ENCODE results near the gene PTPRM.

Gene PTPRM

DNA sequence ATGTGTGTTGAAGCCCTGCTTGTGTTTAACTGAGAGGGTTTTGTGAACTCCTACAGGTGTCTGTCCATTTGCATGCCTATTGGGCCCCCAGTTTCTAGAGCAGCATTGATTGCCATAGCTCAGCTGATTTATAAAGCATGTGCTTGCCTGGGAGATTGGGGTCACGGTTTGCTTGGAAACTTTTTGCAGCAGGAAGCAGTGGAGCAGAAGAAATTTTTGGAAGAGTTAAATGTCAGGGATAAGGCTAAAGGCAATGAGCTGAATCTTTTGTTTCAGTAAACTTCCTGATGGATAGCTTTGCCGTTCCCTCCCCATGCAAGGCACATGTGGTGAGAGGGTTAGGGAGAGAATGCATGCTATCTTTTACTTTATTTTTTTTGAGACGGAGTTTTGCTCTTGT, 102.2 kb downstream of the PTPRM start:
- Histone ChIP-seq H3K4me2 (ENCODE audit: low read depth, low read length, poor library complexity, severe bottlenecking) (no peak overlapping the region), H4K20me1 (ENCODE audit: low read depth, low read length) (no peaks in the 10 kb centered on the region), H3K36me3 (ENCODE audit: low read length) (no peaks in the 10 kb centered on the region), H3K27ac (ENCODE audit: low read depth, low read length) (no peak overlapping the region), H3K27me3 (ENCODE audit: low read length) (no peaks in the 10 kb centered on the region), H3F3A (ENCODE audit: insufficient read depth) (no peaks in the 10 kb centered on the region), H3K4me3 (ENCODE audit: insufficient read depth, low read length, poor library complexity, severe bottlenecking) (no peak overlapping the region), H2AFZ (ENCODE audit: low read depth, low read length, severe bottlenecking) (no peak overlapping the region), H3K9ac (ENCODE audit: low read length) (no peak overlapping the region), H3K9me2 (replicated peaks; ENCODE audit: insufficient read depth, low read length) (no peaks in the 10 kb centered on the region), H3K79me2 (ENCODE audit: insufficient read depth, low read length) (no peaks in the 10 kb centered on the region), H3K9me3 (ENCODE audit: insufficient read depth, low read length) (no peaks in the 10 kb centered on the region)
- TF ChIP-seq, protein P1, sequence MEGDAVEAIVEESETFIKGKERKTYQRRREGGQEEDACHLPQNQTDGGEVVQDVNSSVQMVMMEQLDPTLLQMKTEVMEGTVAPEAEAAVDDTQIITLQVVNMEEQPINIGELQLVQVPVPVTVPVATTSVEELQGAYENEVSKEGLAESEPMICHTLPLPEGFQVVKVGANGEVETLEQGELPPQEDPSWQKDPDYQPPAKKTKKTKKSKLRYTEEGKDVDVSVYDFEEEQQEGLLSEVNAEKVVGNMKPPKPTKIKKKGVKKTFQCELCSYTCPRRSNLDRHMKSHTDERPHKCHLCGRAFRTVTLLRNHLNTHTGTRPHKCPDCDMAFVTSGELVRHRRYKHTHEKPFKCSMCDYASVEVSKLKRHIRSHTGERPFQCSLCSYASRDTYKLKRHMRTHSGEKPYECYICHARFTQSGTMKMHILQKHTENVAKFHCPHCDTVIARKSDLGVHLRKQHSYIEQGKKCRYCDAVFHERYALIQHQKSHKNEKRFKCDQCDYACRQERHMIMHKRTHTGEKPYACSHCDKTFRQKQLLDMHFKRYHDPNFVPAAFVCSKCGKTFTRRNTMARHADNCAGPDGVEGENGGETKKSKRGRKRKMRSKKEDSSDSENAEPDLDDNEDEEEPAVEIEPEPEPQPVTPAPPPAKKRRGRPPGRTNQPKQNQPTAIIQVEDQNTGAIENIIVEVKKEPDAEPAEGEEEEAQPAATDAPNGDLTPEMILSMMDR (IDR thresholded peaks at IDR 0.05; ENCODE audit: insufficient read depth, low read length, poor library complexity, severe bottlenecking) = no peak
- no peak for TF ChIP-seq EZH2phosphoT487 (conservative IDR thresholded peaks at IDR 0.05; ENCODE audit: low read length)

DNA sequence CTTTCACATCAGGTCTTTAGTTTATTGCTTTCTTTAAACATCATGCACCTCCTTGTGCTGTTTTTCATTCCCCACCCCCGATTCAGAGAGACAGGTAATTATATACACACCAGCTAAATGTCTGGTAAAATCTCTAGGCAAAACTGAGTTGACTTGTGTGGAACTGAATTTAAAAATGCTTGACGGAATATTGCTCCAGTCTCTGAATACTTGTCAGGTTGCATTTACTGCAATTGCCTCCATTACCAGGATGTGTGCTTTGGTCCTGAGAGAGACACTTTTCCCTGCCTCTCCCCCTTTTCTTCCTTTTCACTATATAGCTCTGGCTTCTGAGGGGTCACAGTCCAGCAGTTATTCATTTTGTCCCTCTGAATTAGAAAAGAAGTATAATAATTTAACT, 104.0 kb downstream of the PTPRM start:
- no peaks in the 10 kb centered on the region for H3K9me3 ChIP-seq (ENCODE audit: insufficient read depth, low read length)
- no peak overlapping the region for H2AFZ ChIP-seq (ENCODE audit: low read depth, low read length, severe bottlenecking)
- H3K4me3 ChIP-seq (ENCODE audit: insufficient read depth, low read length, poor library complexity, severe bottlenecking) = no peak overlapping the region
- H3K9ac ChIP-seq (ENCODE audit: low read length) = no peak overlapping the region
- H3K36me3 ChIP-seq (ENCODE audit: low read length) = no peaks in the 10 kb centered on the region
- no peak overlapping the region for H3K4me2 ChIP-seq (ENCODE audit: low read depth, low read length, poor library complexity, severe bottlenecking)
- TF ChIP-seq, protein P1 (IDR thresholded peaks at IDR 0.05; ENCODE audit: insufficient read depth, low read length, poor library complexity, severe bottlenecking) = no peak
- no peak for TF ChIP-seq EZH2phosphoT487 (conservative IDR thresholded peaks at IDR 0.05; ENCODE audit: low read length)
- H4K20me1 ChIP-seq (ENCODE audit: low read depth, low read length) = no peaks in the 10 kb centered on the region
- no peaks in the 10 kb centered on the region for H3K27me3 ChIP-seq (ENCODE audit: low read length)
- H3K9me2 ChIP-seq (replicated peaks; ENCODE audit: insufficient read depth, low read length) = no peaks in the 10 kb centered on the region
- no peaks in the 10 kb centered on the region for H3K79me2 ChIP-seq (ENCODE audit: insufficient read depth, low read length)
- H3F3A ChIP-seq (ENCODE audit: insufficient read depth) = no peaks in the 10 kb centered on the region
- H3K27ac ChIP-seq (ENCODE audit: low read depth, low read length) = no peak overlapping the region

DNA sequence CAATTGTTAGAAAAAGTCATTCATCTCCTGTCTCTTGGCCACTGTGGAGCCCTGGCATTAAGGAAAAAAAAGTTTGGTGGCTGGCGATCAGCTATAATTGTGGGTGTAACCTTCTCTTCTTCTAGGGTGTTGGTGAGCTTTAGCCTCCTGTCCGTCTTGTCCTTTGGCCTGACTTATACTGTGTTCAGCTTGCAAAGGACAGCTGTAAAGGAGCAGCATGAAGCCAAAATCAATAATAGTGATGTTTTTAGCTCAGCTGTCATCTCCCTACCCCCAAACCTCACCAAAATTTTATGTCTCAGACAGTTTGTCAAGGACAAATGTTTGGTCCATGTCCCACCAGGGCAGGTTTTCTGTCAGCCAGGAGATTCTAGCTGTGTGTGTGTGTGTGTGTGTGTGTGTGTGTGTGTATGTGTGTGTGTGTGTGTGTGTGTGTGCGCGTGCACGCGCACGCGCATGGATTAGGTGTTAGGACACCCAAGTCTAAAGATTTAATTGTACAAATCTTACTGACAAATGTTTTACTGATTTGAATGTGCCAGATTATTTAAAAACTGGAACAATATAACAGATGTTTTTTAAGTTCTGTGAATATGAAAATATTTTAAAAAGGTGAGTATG, 109.2 kb downstream of the PTPRM start:
- TF ChIP-seq, protein P1 (IDR thresholded peaks at IDR 0.05; ENCODE audit: insufficient read depth, low read length, poor library complexity, severe bottlenecking) = no peak
- no peak for TF ChIP-seq EZH2phosphoT487 (conservative IDR thresholded peaks at IDR 0.05; ENCODE audit: low read length)
- Histone ChIP-seq H3K4me3 (ENCODE audit: insufficient read depth, low read length, poor library complexity, severe bottlenecking) (no peak overlapping the region), H3K4me2 (ENCODE audit: low read depth, low read length, poor library complexity, severe bottlenecking) (no peak overlapping the region), H3K9me2 (replicated peaks; ENCODE audit: insufficient read depth, low read length) (no peaks in the 10 kb centered on the region), H3K27ac (ENCODE audit: low read depth, low read length) (no peak overlapping the region), H3K27me3 (ENCODE audit: low read length) (no peaks in the 10 kb centered on the region), H3K79me2 (ENCODE audit: insufficient read depth, low read length) (no peaks in the 10 kb centered on the region), H3K36me3 (ENCODE audit: low read length) (no peaks in the 10 kb centered on the region), H3K9me3 (ENCODE audit: insufficient read depth, low read length) (no peaks in the 10 kb centered on the region), H4K20me1 (ENCODE audit: low read depth, low read length) (no peaks in the 10 kb centered on the region), H3F3A (ENCODE audit: insufficient read depth) (no peaks in the 10 kb centered on the region), H2AFZ (ENCODE audit: low read depth, low read length, severe bottlenecking) (no peak overlapping the region), H3K9ac (ENCODE audit: low read length) (no peak overlapping the region)

Data from SU-DHL-6 (cell line).